Aorta (tissue), 5 donors: Measurements from ENCODE around the gene SESN1. TPM values are rescaled to one million over a fixed set of nuclear protein-coding genes. Genes with fewer than 3 reads are reported as not detected.

Experiments
- ATAC-seq: fragments of 200-7000 bp; cut with Tn5 transposase; one replicate; pipeline ENCODE4 v1.9.1; 2022; ENCODE audit warnings: moderate library complexity; ENCODE audit not compliant: low FRiP score
- DNase-seq, 2 donors: peaks; one replicate each; pipeline ENCODE4 v3.0.0-alpha.2; 2020
- H3K27ac ChIP-seq, 2 donors: one replicate each; pipeline ENCODE4 v1.5.1; 2013; ENCODE audit warnings: low read length in 2 of 2, mild to moderate bottlenecking in 2 of 2, moderate library complexity in 2 of 2, control low read depth in 1 of 2, inconsistent platforms in 1 of 2, low read depth in 1 of 2
- H3K27me3 ChIP-seq, 2 donors: one replicate each; pipeline ENCODE4 v1.6.1; 2013; ENCODE audit warnings: control low read depth in 1 of 2, low read length in 1 of 2, mild to moderate bottlenecking in 1 of 2, moderate library complexity in 1 of 2; ENCODE audit not compliant: insufficient read depth in 2 of 2, control insufficient read depth in 1 of 2
- H3K36me3 ChIP-seq, 2 donors: one replicate each; pipeline ENCODE4 v1.6.1; 2013; ENCODE audit warnings: control low read depth in 1 of 2, low read length in 1 of 2, mild to moderate bottlenecking in 1 of 2; ENCODE audit not compliant: insufficient read depth in 2 of 2, control insufficient read depth in 1 of 2
- H3K4me1 ChIP-seq, 2 donors: one replicate each; pipeline ENCODE4 v1.6.1; 2013; ENCODE audit warnings: low read length in 2 of 2, control low read depth in 1 of 2, mild to moderate bottlenecking in 1 of 2, moderate library complexity in 1 of 2; ENCODE audit not compliant: insufficient read depth in 2 of 2, control insufficient read depth in 1 of 2
- H3K4me3 ChIP-seq, 2 donors: one replicate each; pipeline ENCODE4 v1.5.1; 2013; ENCODE audit warnings: low read length in 2 of 2, control low read depth in 1 of 2, mild to moderate bottlenecking in 1 of 2
- H3K9me3 ChIP-seq: one replicate; pipeline ENCODE4 v1.6.1; 2013; ENCODE audit warnings: mild to moderate bottlenecking, low read length; ENCODE audit not compliant: control insufficient read depth
- WGBS, 2 donors: extraction: QIAGEN DNeasy Blood & Tissue Kit; methylation state at CpG; one replicate each; pipeline ENCODE4 v1.1.7; 2013; 5-methylcytosine and 5-hydroxymethylcytosine counted together
- intact Hi-C, 2 donors: fragments of 100-400 bp; cut with DNase I; formaldehyde crosslinking; loops; one replicate each; pipeline versions ENCODE4 v1.14.2 to v1.15.0; 2022
- polyA plus RNA-seq, 2 donors: library from polyadenylated mRNA; stranded (reverse); fragments of 200-250 nt; gene quantifications; one replicate each; pipeline ENCODE4 v1.2.3, GENCODE V29; 2013
- total RNA-seq, 2 donors: library from RNA; stranded (reverse); fragmentation: NEBNext Ultra II Directional; extraction: Animal tissue kit (Norgen Biotek cat#: 25700); gene quantifications; one replicate each; pipeline ENCODE4 v1.2.1, GENCODE V29; 2021
- donor health status: healthy with polysubstance abuse.
- donor health status: Bipolar disorder and iron deficiency.
- donor health status: DM: no; HTN: no; CAD: no.
- donor health status: DM: no; HTN: no; CAD: no.
- donor health status: DM: yes; HTN: yes; CAD: no.

SESN1 gene
- total and polyA plus RNA-seq, 4 donors = 20.9 to 45.3 (median 31.6) TPM

DNA sequence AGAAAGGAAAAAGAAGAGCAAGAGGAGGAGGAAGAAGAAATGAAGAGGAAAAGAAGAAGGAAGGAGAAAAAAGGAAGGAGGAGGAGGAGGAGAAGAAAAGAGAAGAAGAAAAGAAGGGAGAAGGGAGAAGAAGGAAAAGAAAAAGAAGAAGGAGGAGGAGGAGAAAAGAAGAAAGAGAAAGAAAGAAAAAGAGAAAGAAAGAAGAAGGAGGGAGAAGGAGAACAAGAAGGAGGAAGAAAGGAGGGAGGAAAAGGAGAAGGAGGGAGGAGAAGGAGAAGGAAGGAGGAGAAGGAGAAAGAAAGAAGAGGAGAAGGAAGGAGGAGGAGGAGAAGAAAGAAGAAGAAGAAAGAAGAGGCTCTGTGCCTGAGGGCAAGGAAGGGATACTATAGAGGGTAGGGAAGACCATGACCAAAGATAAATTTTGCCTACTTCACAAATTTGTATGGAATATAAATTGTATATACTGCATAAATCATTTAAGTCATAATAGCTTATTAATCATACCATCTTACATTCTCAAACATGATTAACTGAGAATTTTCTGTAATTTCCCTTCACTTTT is 55.7 kb downstream of the SESN1 start:
- H3K9me3 ChIP-seq = no peaks in the 10 kb centered on the region
- intact Hi-C loops = no loop called here
- H3K36me3 ChIP-seq = no peaks in the 10 kb centered on the region
- H3K27me3 ChIP-seq = no peaks in the 10 kb centered on the region
- H3K27ac ChIP-seq = no peak overlapping the region
- DNase-seq (no peak), ATAC-seq (no peak)
- no peaks in the 10 kb centered on the region for H3K4me1 ChIP-seq
- H3K4me3 ChIP-seq = no peak overlapping the region

DNA sequence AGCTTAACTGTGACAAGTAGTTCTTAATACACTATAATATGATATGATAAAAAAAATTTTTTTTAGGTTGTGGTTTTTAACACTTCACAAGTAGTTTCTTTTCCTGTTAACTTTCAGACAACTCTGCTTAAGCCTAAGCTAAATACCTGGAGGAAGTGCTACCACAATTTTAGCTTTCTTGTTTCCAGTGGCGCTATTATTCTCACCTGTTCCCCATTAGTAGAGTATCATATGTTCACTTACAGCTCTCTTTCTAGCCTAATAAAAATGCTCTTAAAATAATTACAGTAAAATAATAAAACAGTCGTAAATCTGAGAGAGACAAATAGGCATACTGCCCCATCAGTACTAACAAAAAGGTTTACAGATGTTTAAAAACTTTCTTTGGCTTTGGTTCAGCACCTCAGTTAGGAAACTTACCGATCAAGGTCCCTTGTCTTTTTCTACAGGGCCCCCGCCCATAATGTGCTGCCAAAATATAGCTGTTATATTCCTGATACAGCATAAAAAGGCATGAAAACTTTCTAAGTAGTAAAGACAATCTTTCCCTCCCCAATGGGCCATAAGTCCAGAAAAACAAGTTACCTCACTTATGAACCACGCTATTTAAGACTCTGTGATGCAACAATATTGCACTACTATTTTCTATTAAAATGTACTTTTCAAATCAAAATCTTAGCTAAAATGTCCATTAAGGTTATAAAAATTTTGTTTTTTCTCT is 57.9 kb downstream of the SESN1 start:
- no peak for DNase-seq
- Histone ChIP-seq H3K4me3 (no peak overlapping the region), H3K36me3 (no peaks in the 10 kb centered on the region), H3K27me3 (no peaks in the 10 kb centered on the region), H3K27ac (no peak overlapping the region), H3K9me3 (no peaks in the 10 kb centered on the region), H3K4me1 (no peaks in the 10 kb centered on the region)
- intact Hi-C loops = no loop called here
- 92 to 95% methylated on average over 5 of the region's 5 CpGs for WGBS, 2 donors
- ATAC-seq = no peak

- Histone ChIP-seq H3K4me3 (no peak overlapping the region), H3K9me3 (no peaks in the 10 kb centered on the region), H3K27me3 (no peaks in the 10 kb centered on the region), H3K27ac (no peak overlapping the region), H3K36me3 (no peaks in the 10 kb centered on the region), H3K4me1 (no peaks in the 10 kb centered on the region)
- ATAC-seq (no peak), DNase-seq (no peak)
- intact Hi-C loops = no loop called here
- 90 to 94% methylated on average over 1 of the region's 1 CpG for WGBS, 2 donors
Observed at GRCh38 chr6:109034526-109034925, 60.1 kb downstream of the SESN1 start.

DNA sequence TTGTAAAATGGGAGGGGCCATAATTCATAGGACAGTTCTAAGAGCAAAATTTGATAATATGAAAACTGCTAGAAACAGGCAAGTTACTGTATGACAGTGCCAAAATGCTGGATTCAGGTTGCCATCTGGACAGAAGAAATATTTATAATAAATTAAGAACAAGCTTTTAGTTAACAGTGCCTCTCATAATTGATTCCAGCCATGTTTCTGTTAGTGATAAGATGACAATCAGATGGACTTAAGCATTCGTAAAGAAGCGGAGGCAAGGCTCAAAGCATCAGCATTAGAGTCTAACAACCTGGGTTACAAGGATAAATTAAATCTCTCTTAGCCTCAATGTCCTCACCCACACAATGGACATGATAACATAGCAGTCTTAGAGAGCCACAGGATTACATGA is 61.0 kb downstream of the SESN1 start:
- no peak overlapping the region for H3K4me3 ChIP-seq
- no peak overlapping the region for H3K27ac ChIP-seq
- WGBS, 2 donors = 97 to 98% methylated on average over 2 of the region's 2 CpGs
- no peaks in the 10 kb centered on the region for H3K9me3 ChIP-seq
- H3K27me3 ChIP-seq = no peaks in the 10 kb centered on the region
- intact Hi-C loops = no loop called here
- no peaks in the 10 kb centered on the region for H3K4me1 ChIP-seq
- H3K36me3 ChIP-seq = no peaks in the 10 kb centered on the region
- DNase-seq = no peak
- no peak for ATAC-seq

GRCh38 chr6:109031416-109031815 is 63.2 kb downstream of the SESN1 start:
- DNase-seq = no peak
- no peaks in the 10 kb centered on the region for H3K9me3 ChIP-seq
- WGBS, 2 donors = 80 to 92% methylated on average over 1 of the region's 1 CpG
- H3K27ac ChIP-seq = no peak overlapping the region
- intact Hi-C loops = no loop called here
- no peaks in the 10 kb centered on the region for H3K36me3 ChIP-seq
- no peak overlapping the region for H3K4me3 ChIP-seq
- H3K4me1 ChIP-seq = no peaks in the 10 kb centered on the region
- no peak for ATAC-seq
- H3K27me3 ChIP-seq = no peaks in the 10 kb centered on the region

DNA sequence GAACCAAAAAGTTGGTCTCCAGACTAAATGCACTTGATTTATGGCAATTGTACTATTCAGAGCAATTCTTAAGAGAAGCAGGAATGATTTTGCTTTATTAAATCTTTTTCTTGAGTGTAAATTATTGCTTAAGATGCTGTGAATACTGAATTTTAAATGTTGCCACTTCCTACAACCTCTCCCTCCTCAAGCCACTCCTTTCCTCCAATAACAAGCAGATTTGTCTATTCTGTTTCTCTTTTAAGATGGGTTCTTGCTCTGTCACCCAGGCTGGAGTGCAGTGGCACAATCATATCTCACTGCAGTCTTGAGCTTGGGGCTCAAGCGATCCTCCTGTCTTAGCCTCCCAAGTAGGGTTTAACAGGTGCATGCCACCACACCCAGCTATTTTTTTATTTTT is 65.3 kb downstream of the SESN1 start:
- H3K27ac ChIP-seq = no peak overlapping the region
- ATAC-seq (no peak), DNase-seq (no peak)
- no peaks in the 10 kb centered on the region for H3K9me3 ChIP-seq
- whole genome bisulfite sequencing, 2 donors = 99 to 100% methylated on average over 1 of the region's 1 CpG
- H3K27me3 ChIP-seq = no peaks in the 10 kb centered on the region
- intact Hi-C loops = no loop called here
- H3K36me3 ChIP-seq = no peaks in the 10 kb centered on the region
- no peak overlapping the region for H3K4me3 ChIP-seq
- no peaks in the 10 kb centered on the region for H3K4me1 ChIP-seq

- intact Hi-C loops = no loop called here
- Histone ChIP-seq H3K4me1 (no peaks in the 10 kb centered on the region), H3K27me3 (no peaks in the 10 kb centered on the region), H3K36me3 (no peaks in the 10 kb centered on the region), H3K4me3 (no peak overlapping the region), H3K27ac (no peak overlapping the region), H3K9me3 (no peaks in the 10 kb centered on the region)
- WGBS, 2 donors = 73 to 78% methylated on average over 3 of the region's 3 CpGs
- no peak for ATAC-seq
- no peak for DNase-seq
Observed at GRCh38 chr6:109028439-109028838, 66.2 kb downstream of the SESN1 start.

GRCh38 chr6:109027964-109028363 is 66.7 kb downstream of the SESN1 start:
- H3K9me3 ChIP-seq = no peaks in the 10 kb centered on the region
- DNase-seq (no peak), ATAC-seq (no peak)
- no peak overlapping the region for H3K4me3 ChIP-seq
- no peaks in the 10 kb centered on the region for H3K27me3 ChIP-seq
- no peaks in the 10 kb centered on the region for H3K4me1 ChIP-seq
- intact Hi-C loops = no loop called here
- H3K36me3 ChIP-seq = no peaks in the 10 kb centered on the region
- H3K27ac ChIP-seq = no peak overlapping the region

GRCh38 chr6:109025639-109026038 is 69.0 kb downstream of the SESN1 start:
- Histone ChIP-seq H3K4me3 (no peak overlapping the region), H3K27me3 (no peaks in the 10 kb centered on the region), H3K9me3 (no peaks in the 10 kb centered on the region), H3K4me1 (no peaks in the 10 kb centered on the region), H3K36me3 (no peaks in the 10 kb centered on the region), H3K27ac (no peak overlapping the region)
- ATAC-seq = no peak
- WGBS, 2 donors = 98 to 99% methylated on average over 1 of the region's 1 CpG
- DNase-seq = no peak
- intact Hi-C loops = no loop called here
